Mesendoderm (in vitro differentiated cells): Measurements from ENCODE around the gene TXNDC15.
"Not testable (repeated sequence)": the region's sequence is repeated elsewhere in the genome, so short reads cannot be mapped to it uniquely, and the experiment has no call there.

ENCODE experiments used
- DNase-seq: peaks from one replicate; pipeline ENCODE4 v3.0.0; 2013
- H2AK5ac ChIP-seq: 2 replicates; pipeline ENCODE4 v1.6.1; 2013; ENCODE audit warnings: low read length, inconsistent platforms
- H2BK120ac ChIP-seq: 2 replicates; pipeline ENCODE4 v1.6.1; 2013; ENCODE audit warnings: low read depth, mild to moderate bottlenecking, low read length, moderate library complexity, mixed read lengths
- H2BK15ac ChIP-seq: replicated peaks from 2 replicates; pipeline ENCODE4 v1.6.1; 2013; ENCODE audit warnings: low read depth, mild to moderate bottlenecking, moderate library complexity
- H2BK5ac ChIP-seq: 2 replicates; pipeline ENCODE4 v1.6.1; 2013; ENCODE audit warnings: low read length, inconsistent platforms
- H3K18ac ChIP-seq: 2 replicates; pipeline ENCODE4 v1.6.1; 2013; ENCODE audit warnings: mild to moderate bottlenecking, low read length, mixed read lengths
- H3K23ac ChIP-seq: one replicate; pipeline ENCODE4 v1.6.1; 2013; ENCODE audit warnings: low read length
- H3K27ac ChIP-seq: 2 replicates; pipeline ENCODE4 v1.5.1; 2013; ENCODE audit warnings: low read depth, mild to moderate bottlenecking, inconsistent platforms, low read length, moderate library complexity
- H3K27me3 ChIP-seq: 2 replicates; pipeline ENCODE4 v1.6.1; 2013; ENCODE audit warnings: low read length, control low read depth, mild to moderate bottlenecking, inconsistent platforms; ENCODE audit not compliant: insufficient read depth, poor library complexity
- H3K36me3 ChIP-seq: 2 replicates; pipeline ENCODE4 v1.6.1; 2013; ENCODE audit warnings: low read length, inconsistent platforms; ENCODE audit not compliant: control insufficient read depth, insufficient read depth
- H3K4ac ChIP-seq: one replicate; pipeline ENCODE4 v1.6.1; 2013; ENCODE audit warnings: low read depth, mild to moderate bottlenecking, low read length, moderate library complexity
- H3K4me1 ChIP-seq: 2 replicates; pipeline ENCODE4 v1.6.1; 2013; ENCODE audit warnings: low read depth, low read length, inconsistent platforms; ENCODE audit not compliant: control insufficient read depth
- H3K4me2 ChIP-seq: 2 replicates; pipeline ENCODE4 v1.6.1; 2013; ENCODE audit warnings: low read length
- H3K4me3 ChIP-seq: 2 replicates; pipeline ENCODE4 v1.5.1; 2013; ENCODE audit warnings: mild to moderate bottlenecking, low read length
- H3K56ac ChIP-seq: one replicate; pipeline ENCODE4 v1.6.1; 2013; ENCODE audit warnings: low read length
- H3K79me1 ChIP-seq: 2 replicates; pipeline ENCODE4 v1.6.1; 2013; ENCODE audit warnings: low read length, inconsistent platforms
- H3K79me2 ChIP-seq: 2 replicates; pipeline ENCODE4 v1.6.1; 2013; ENCODE audit warnings: mild to moderate bottlenecking, low read length; ENCODE audit not compliant: control insufficient read depth, insufficient read depth
- H3K9ac ChIP-seq: 2 replicates; pipeline ENCODE4 v1.6.1; 2013; ENCODE audit warnings: low read length, inconsistent platforms
- H4K5ac ChIP-seq: one replicate; pipeline ENCODE4 v1.6.1; 2013; ENCODE audit warnings: low read length
- H4K8ac ChIP-seq: one replicate; pipeline ENCODE4 v1.6.1; 2013; ENCODE audit warnings: low read depth, mild to moderate bottlenecking, control low read depth, low read length, moderate library complexity
- WGBS: extraction: QIAGEN DNeasy Blood & Tissue Kit; methylation state at CpG from one replicate; pipeline ENCODE4 v1.1.7; 2013; ENCODE audit warnings: low lambda C conversion rate, missing lambda C conversion rate; ENCODE audit not compliant: insufficient coverage; ENCODE audit errors: extremely low coverage; 5-methylcytosine and 5-hydroxymethylcytosine counted together

TXNDC15 gene

GRCh38 chr5:134845852-134846640 is 28.1 kb upstream of the TXNDC15 start, which contains the start of gene C5orf24:
C5orf24 (plus strand) TSS chr5:134845968; CDS start chr5:134854901, 8,933 bp downstream.
- H3K36me3 ChIP-seq, result no peaks in the 10 kb centered on the region
- no peak within 1 kb of the TSS for H2BK5ac ChIP-seq
- peak within 1 kb of the TSS; percentile 87 for H3K27ac ChIP-seq
- peak within 1 kb of the TSS; percentile 91 for H3K9ac ChIP-seq
- peak within 1 kb of the TSS; percentile 46 for H3K4ac ChIP-seq
- H2BK15ac ChIP-seq, result no peak within 1 kb of the TSS
- H3K4me3 ChIP-seq, result peak within 1 kb of the TSS; percentile 92
- no peak within 1 kb of the TSS for H2BK120ac ChIP-seq
- H3K56ac ChIP-seq, result peak within 1 kb of the TSS; percentile 95
- no peak within 1 kb of the TSS for H2AK5ac ChIP-seq
- peak within 1 kb of the TSS; percentile 71 for H3K4me2 ChIP-seq
- no peaks in the 10 kb centered on the region for H3K4me1 ChIP-seq
- peaks cover 3% of the 10 kb centered on the region for H3K79me1 ChIP-seq
- H4K8ac ChIP-seq, result no peak within 1 kb of the TSS
- DNase-seq, result peak; percentile 94
- H4K5ac ChIP-seq, result peak within 1 kb of the TSS; percentile 84
- H3K27me3 ChIP-seq, result no peaks in the 10 kb centered on the region
- H3K79me2 ChIP-seq, result peaks cover 5% of the 10 kb centered on the region
- peak within 1 kb of the TSS; percentile 99 for H3K23ac ChIP-seq
- WGBS, result no CpG with 5 or more reads among the region's 84 CpGs
- H3K18ac ChIP-seq, result peak within 1 kb of the TSS; percentile 35

- WGBS, result no CpG with 5 or more reads among the region's 11 CpGs
- Histone ChIP-seq H2BK15ac (no peak overlapping the region), H3K27me3 (no peaks in the 10 kb centered on the region), H3K18ac (peak overlapping the region; percentile 35), H2BK5ac (no peak overlapping the region), H3K4me1 (no peaks in the 10 kb centered on the region), H4K5ac (peak overlapping the region; percentile 84), H3K9ac (peak overlapping the region; percentile 91), H3K23ac (peak overlapping the region; percentile 91), H3K27ac (peak overlapping the region; percentile 87), H3K79me2 (peaks cover 5% of the 10 kb centered on the region), H3K4me2 (peak overlapping the region; percentile 71), H3K4me3 (peak overlapping the region; percentile 92), H3K56ac (peak overlapping the region; percentile 95), H3K36me3 (no peaks in the 10 kb centered on the region), H3K4ac (peak overlapping the region; percentile 46), H2AK5ac (no peak overlapping the region), H4K8ac (no peak overlapping the region), H2BK120ac (no peak overlapping the region), H3K79me1 (peaks cover 3% of the 10 kb centered on the region)
- peak; percentile 27 for DNase-seq
These were observed 27.6 kb upstream of the TXNDC15 start for GRCh38 chr5:134846641-134846960.

GRCh38 chr5:134849434-134849933 is 24.7 kb upstream of the TXNDC15 start:
- not testable (repeated sequence) for H3K4ac ChIP-seq, H2BK15ac ChIP-seq, H2AK5ac ChIP-seq, H4K8ac ChIP-seq, H2BK120ac ChIP-seq, H3K4me3 ChIP-seq, H4K5ac ChIP-seq, H3K4me1 ChIP-seq, H3K79me2 ChIP-seq, H3K56ac ChIP-seq, H3K27me3 ChIP-seq, H3K79me1 ChIP-seq, H3K36me3 ChIP-seq, H3K23ac ChIP-seq, H2BK5ac ChIP-seq, H3K27ac ChIP-seq, H3K4me2 ChIP-seq, H3K18ac ChIP-seq, DNase-seq, H3K9ac ChIP-seq
- WGBS, result 100% methylated on average over 2 of the region's 7 CpGs

- Histone ChIP-seq H3K27me3 (no peaks in the 10 kb centered on the region), H3K23ac (no peak overlapping the region), H3K9ac (no peak overlapping the region), H3K79me2 (peaks cover 5% of the 10 kb centered on the region), H2AK5ac (no peak overlapping the region), H3K4me3 (no peak overlapping the region), H4K8ac (no peak overlapping the region), H3K56ac (no peak overlapping the region), H3K18ac (no peak overlapping the region), H2BK15ac (no peak overlapping the region), H3K4me1 (no peaks in the 10 kb centered on the region), H3K36me3 (no peaks in the 10 kb centered on the region), H3K4me2 (no peak overlapping the region), H2BK120ac (no peak overlapping the region), H3K27ac (no peak overlapping the region), H3K4ac (no peak overlapping the region), H4K5ac (no peak overlapping the region), H2BK5ac (no peak overlapping the region), H3K79me1 (peaks cover 2% of the 10 kb centered on the region)
- WGBS, result no CpG with 5 or more reads among the region's 1 CpG
- peak; percentile 14 for DNase-seq
These were observed 22.8 kb upstream of the TXNDC15 start for GRCh38 chr5:134851307-134851923.

GRCh38 chr5:134856465-134856864 is 17.7 kb upstream of the TXNDC15 start:
- not testable (repeated sequence) for DNase-seq, H2BK15ac ChIP-seq, H3K18ac ChIP-seq, H3K27ac ChIP-seq, H3K4me1 ChIP-seq, H3K27me3 ChIP-seq, H3K4me3 ChIP-seq, H4K5ac ChIP-seq, H3K4ac ChIP-seq, H2BK120ac ChIP-seq, H3K79me2 ChIP-seq, H4K8ac ChIP-seq, H3K23ac ChIP-seq, H3K79me1 ChIP-seq, H2AK5ac ChIP-seq, H3K36me3 ChIP-seq, H3K9ac ChIP-seq, H2BK5ac ChIP-seq, H3K56ac ChIP-seq, H3K4me2 ChIP-seq
- WGBS, result no CpG with 5 or more reads among the region's 7 CpGs
